WI38 (cell line): ENCODE data around the gene WDPCP.
"Not testable (repeated sequence)": the region's sequence is repeated elsewhere in the genome, so short reads cannot be mapped to it uniquely, and the experiment has no call there.

Experiments
- H3K4me3 ChIP-seq: 2 replicates; pipeline ENCODE4 v1.5.1; 2011; ENCODE audit warnings: low read depth, mild to moderate bottlenecking, control low read depth, low read length
- CTCF ChIP-seq: IDR thresholded peaks from 2 replicates; pipeline ENCODE4 v1.5.1; 2012; ENCODE audit warnings: low read depth, mild to moderate bottlenecking, control low read depth, low read length

Gene WDPCP

GRCh38 chr2:63096491-63096890 is 491.8 kb downstream of the WDPCP start:
- H3K4me3 ChIP-seq: no peak overlapping the region
- TF ChIP-seq CTCF: no peak

- H3K4me3 ChIP-seq: no peak overlapping the region
- no peak for TF ChIP-seq CTCF
Measured at GRCh38 chr2:63093502-63093901, 494.8 kb downstream of the WDPCP start.

GRCh38 chr2:63092857-63093256 is 495.4 kb downstream of the WDPCP start:
- H3K4me3 ChIP-seq: no peak overlapping the region
- TF ChIP-seq CTCF: no peak

- no peak for TF ChIP-seq CTCF
- H3K4me3 ChIP-seq: no peak overlapping the region
Measured at GRCh38 chr2:63092401-63092800, 495.9 kb downstream of the WDPCP start.

- no peak overlapping the region for H3K4me3 ChIP-seq
- no peak for TF ChIP-seq CTCF
Measured at GRCh38 chr2:63086687-63087086, 501.6 kb downstream of the WDPCP start.

- no peak for TF ChIP-seq CTCF
- no peak overlapping the region for H3K4me3 ChIP-seq
Measured at GRCh38 chr2:63081404-63081803, 506.9 kb downstream of the WDPCP start.

- no peak overlapping the region for H3K4me3 ChIP-seq
- peak; percentile 18; the same call in 1 of the 2 replicates for TF ChIP-seq CTCF
Measured at GRCh38 chr2:63078852-63079606, 509.2 kb downstream of the WDPCP start.

- H3K4me3 ChIP-seq: not testable (repeated sequence)
Measured at GRCh38 chr2:63074399-63074798, 513.9 kb downstream of the WDPCP start.
